Activated CD4-positive, alpha-beta memory T cell treated with anti-CD3 and anti-CD28 coated beads for 36 hours (primary cell): Measurements from ENCODE around the gene EHD4. TPM values are rescaled to one million over a fixed set of nuclear protein-coding genes. Genes with fewer than 3 reads are reported as not detected.

Source experiments
- CTCF ChIA-PET: fragments of 350-600 bp; sonication (Branson Sonifier 250); formaldehyde crosslinking; loops from one replicate; lab custom pipeline; 2021; ENCODE audit warnings: antibody characterized with exemption, inconsistent platforms; lab: Charles Lee
- POLR2A ChIA-PET: fragments of 350-600 bp; sonication (Branson Sonifier 250); formaldehyde crosslinking; loops from one replicate; lab custom pipeline; 2021; ENCODE audit warnings: antibody characterized with exemption; lab: Charles Lee
- DNase-seq: peaks from one replicate; pipeline ENCODE4 v3.0.0-alpha.2; 2020
- H3K27ac Mint-ChIP-seq: one replicate; pipeline ENCODE4 v1.8.0; 2021; ENCODE audit warnings: mixed read lengths
- H3K27me3 Mint-ChIP-seq: one replicate; pipeline ENCODE4 v1.8.0; 2021; ENCODE audit warnings: mixed read lengths
- H3K36me3 Mint-ChIP-seq: one replicate; pipeline ENCODE4 v1.8.0; 2021; ENCODE audit warnings: mixed read lengths
- H3K4me1 Mint-ChIP-seq: one replicate; pipeline ENCODE4 v1.8.0; 2021; ENCODE audit warnings: low read depth, mixed read lengths
- H3K4me3 Mint-ChIP-seq: one replicate; pipeline ENCODE4 v1.8.0; 2021; ENCODE audit warnings: mild to moderate bottlenecking, mixed read lengths
- H3K9me3 Mint-ChIP-seq: one replicate; pipeline ENCODE4 v1.8.0; 2021; ENCODE audit warnings: mixed read lengths
- intact Hi-C: fragments of 100-400 bp; cut with micrococcal nuclease; formaldehyde crosslinking; loops from one replicate; pipeline ENCODE4 v1.15.1; 2023
- total RNA-seq, 2 experiments: library from RNA; stranded (reverse); gene quantifications; one replicate each; pipeline ENCODE4 v1.2.3, GENCODE V29; 2021

The EHD4 gene
- total RNA-seq = 10 to 100 TPM; 43.6 to 45.0 TPM

DNA sequence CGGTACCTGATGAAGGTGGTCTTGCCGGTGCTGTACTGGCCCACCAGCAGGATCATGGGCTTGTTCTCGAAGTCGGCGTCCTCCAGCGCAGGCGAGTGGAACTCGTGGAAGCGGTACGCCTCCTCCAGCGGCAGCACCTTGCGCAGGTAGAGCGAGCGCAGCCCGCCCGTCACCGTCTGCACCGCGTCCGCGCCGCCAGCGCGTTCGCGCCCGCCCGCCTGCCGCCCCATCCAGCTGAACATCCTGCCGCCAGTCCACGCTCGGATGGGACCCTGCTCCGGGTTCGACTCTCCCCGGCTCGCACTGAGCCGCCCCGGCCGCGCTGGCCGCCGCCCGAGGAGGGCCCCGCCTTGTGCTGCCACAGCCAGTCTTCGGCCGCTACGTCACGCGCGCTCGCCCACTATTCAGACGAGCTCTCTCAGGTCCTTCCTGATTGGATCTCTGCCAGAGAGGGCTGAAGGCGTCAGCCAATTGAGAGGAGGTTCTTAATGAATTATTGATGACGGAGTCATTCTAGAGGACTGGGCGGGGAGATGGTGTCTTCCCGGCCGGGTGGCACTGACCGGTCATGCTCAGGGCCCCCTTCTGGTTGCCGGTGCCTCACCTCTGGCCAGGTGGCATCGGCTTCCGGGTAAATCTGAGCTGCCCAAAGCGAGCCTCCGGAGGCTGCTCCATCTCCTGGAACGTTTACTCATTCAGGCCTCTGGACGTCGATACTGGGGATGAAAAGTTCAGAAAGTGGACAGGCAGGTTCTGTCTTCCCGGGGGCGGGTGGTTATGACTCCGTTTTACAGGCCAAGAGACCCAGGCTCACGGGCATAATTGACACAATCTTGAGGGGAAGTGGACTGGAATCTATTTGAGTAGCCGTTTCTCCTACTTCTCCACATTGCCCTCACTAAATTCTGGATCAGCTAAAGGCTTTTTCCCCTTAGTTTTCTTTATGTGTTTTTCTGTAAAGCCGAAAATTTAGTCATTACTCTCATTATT, at the start of gene EHD4:
Gene EHD4, minus strand, starts transcription at position 305 of the 990 bp plus-strand sequence. Its CDS starts 63 bp downstream, at position 242.
- H3K9me3 Mint-ChIP-seq = no peaks in the 10 kb centered on the region
- H3K4me1 Mint-ChIP-seq = peaks cover 53% of the 10 kb centered on the region
- peaks cover 23% of the 10 kb centered on the region for H3K36me3 Mint-ChIP-seq
- ChIA-PET POLR2A (interaction anchor here (0.8 to 5.7 kb wide), 11 partner anchors 9 to 198 kb away, joined by 3 to 131 read pairs (median 5); partner anchors contain the start of genes JMJD7 and MAPKBP1), CTCF (interaction anchor here (1.0 to 5.8 kb wide), 9 partner anchors 11 to 199 kb away, joined by 3 to 38 read pairs (median 3); partner anchors contain the start of gene MAPKBP1)
- H3K4me3 Mint-ChIP-seq = peak within 1 kb of the TSS; percentile 90
- intact Hi-C loops = loop anchor here (2.0 to 5.0 kb wide), 4 partner anchors 135 to 855 kb away; partner anchors contain the start of genes INO80, ITPKA and RPAP1
- peak within 1 kb of the TSS; percentile 97 for H3K27ac Mint-ChIP-seq
- H3K27me3 Mint-ChIP-seq = peaks cover 7% of the 10 kb centered on the region
- DNase-seq = peak; percentile 98

DNA sequence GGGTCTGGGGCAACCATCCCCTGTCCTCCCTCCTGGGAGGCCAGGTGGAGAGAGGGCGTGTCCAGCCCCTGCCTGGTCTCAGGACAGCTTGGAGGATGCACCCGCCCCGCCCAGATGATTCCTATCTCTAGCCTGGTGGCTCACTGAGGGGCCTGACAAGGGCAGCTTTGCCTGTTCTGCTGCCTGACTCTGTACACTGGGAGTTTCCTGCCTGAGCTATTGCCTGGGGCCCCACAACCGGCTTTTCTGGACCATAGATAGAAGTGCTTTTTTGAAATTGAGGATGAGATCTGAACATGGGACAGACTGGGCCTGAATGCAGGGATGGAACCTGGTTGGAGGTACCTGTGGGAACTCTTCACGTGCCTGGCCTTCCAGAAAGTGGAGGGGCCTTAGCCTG, 49.2 kb upstream of the EHD4 start:
- peaks cover 1% of the 10 kb centered on the region for H3K27me3 Mint-ChIP-seq
- H3K36me3 Mint-ChIP-seq = no peaks in the 10 kb centered on the region
- no peak for DNase-seq
- intact Hi-C loops = no loop called here
- no peaks in the 10 kb centered on the region for H3K9me3 Mint-ChIP-seq
- ChIA-PET CTCF (no interaction called here), POLR2A (no interaction called here)
- H3K27ac Mint-ChIP-seq = no peak overlapping the region
- no peaks in the 10 kb centered on the region for H3K4me1 Mint-ChIP-seq
- H3K4me3 Mint-ChIP-seq = no peak overlapping the region

DNA sequence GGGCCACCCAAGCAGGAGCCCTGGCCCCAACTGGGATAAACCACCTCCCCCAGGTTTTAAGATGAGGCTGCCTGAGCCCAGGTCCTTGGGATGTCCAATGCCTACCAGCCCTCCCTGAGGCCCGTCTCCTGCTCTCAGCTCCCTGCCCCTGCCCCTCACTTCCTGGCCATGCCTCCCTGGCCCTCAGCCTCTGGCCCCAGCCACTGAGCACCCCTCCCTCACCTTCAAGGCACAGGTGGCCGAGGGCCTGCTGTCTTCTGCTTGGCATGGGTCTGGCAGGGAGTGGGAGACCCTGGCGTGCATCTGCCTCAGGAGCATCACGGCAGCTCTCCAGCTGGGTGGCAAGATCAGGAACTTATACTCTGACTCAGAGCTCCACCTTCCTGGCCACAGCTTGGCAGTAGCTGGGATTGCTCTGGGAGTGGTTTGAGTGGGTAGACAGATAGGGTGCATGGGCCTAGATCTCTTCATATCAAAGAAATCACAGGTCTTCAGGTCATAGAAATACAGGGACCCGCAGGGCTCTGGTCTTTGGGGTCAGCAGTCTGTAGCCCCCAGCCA, 48.4 kb upstream of the EHD4 start, which contains the start of gene PLA2G4E:
Gene PLA2G4E, minus strand, starts transcription at position 330 of the 561 bp plus-strand sequence. Its CDS starts 12 bp downstream, at position 318.
- Mint-ChIP-seq H3K9me3 (no peaks in the 10 kb centered on the region), H3K36me3 (no peaks in the 10 kb centered on the region), H3K4me1 (no peaks in the 10 kb centered on the region), H3K27ac (no peak within 1 kb of the TSS), H3K4me3 (no peak within 1 kb of the TSS), H3K27me3 (peaks cover 1% of the 10 kb centered on the region)
- POLR2A ChIA-PET = no interaction called here
- CTCF ChIA-PET = interaction anchor here (1.5 kb wide), 1 partner anchor 118 kb away, joined by 4 read pairs; no protein-coding TSS in a partner anchor
- no peak for DNase-seq
- intact Hi-C loops = no loop called here

DNA sequence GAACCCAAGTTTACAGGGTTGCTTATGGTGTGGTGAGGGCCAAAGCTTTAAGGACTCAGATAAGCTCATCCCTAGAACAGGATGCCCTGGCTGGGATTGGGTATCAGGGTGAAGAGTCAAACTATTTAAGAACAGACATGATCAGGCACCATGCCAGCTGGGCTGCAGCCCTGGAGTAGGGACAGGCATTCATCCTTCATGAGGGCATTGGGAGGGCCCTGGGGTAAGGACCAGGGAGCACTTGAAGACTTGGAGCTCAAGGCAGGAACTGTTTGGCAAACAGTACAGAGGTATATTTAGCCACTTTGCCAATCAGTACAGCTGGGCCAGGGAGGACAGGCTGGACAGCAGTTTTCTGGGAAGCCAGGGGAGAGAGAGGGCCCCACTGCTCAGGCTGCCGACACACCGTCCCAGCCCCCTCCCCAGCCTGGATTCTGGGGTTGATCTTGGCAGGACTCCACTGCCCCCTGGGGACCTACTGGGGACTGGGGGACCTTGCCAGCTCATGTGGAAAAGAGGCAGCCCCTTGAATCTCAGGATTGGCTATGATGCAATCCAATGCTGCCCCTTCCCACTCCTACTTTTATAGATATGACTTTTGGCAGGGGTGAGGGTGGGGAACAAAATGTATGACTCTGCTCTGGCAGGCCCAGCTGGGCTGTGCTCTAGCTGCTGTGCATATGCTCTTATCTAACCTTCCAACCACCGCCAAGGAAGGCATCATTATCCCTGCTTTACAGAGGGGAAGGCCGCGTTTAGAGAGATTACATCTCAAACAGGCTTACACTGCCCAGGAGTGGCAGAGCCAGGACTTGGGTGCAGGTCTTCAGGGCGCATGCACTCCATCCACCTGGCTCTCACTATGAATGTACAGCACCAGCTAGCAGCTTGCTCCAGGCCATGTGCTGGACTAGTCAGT, 46.2 kb upstream of the EHD4 start:
- POLR2A ChIA-PET = no interaction called here
- H3K27me3 Mint-ChIP-seq = peaks cover 1% of the 10 kb centered on the region
- CTCF ChIA-PET = no interaction called here
- no peak overlapping the region for H3K27ac Mint-ChIP-seq
- intact Hi-C loops = no loop called here
- H3K4me1 Mint-ChIP-seq = no peaks in the 10 kb centered on the region
- no peak for DNase-seq
- H3K36me3 Mint-ChIP-seq = no peaks in the 10 kb centered on the region
- no peak overlapping the region for H3K4me3 Mint-ChIP-seq
- H3K9me3 Mint-ChIP-seq = no peaks in the 10 kb centered on the region

DNA sequence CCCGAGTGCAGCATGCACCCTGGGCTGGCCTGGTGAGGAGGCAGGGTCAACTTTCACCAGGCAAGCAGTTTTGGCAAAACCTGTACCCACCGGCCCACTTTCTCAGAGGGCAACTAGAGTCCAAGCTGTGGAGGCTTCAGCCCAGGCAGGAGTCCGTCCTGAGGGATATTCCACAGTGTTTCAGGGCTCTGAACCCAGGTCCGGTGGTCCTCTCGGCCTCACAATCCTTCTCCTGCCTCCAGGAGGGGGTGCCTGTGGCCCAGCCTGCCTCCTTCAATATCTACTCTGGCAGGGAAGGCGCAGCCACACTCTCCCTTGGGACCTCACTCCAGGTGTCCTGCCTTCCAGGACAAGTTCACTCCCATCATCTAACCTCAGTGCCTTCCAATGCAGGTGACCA, 44.6 kb upstream of the EHD4 start:
- Mint-ChIP-seq H3K27me3 (peaks cover 1% of the 10 kb centered on the region), H3K36me3 (no peaks in the 10 kb centered on the region), H3K9me3 (no peaks in the 10 kb centered on the region), H3K4me1 (no peaks in the 10 kb centered on the region), H3K27ac (no peak overlapping the region), H3K4me3 (no peak overlapping the region)
- POLR2A ChIA-PET = no interaction called here
- CTCF ChIA-PET = no interaction called here
- intact Hi-C loops = no loop called here
- DNase-seq = no peak

DNA sequence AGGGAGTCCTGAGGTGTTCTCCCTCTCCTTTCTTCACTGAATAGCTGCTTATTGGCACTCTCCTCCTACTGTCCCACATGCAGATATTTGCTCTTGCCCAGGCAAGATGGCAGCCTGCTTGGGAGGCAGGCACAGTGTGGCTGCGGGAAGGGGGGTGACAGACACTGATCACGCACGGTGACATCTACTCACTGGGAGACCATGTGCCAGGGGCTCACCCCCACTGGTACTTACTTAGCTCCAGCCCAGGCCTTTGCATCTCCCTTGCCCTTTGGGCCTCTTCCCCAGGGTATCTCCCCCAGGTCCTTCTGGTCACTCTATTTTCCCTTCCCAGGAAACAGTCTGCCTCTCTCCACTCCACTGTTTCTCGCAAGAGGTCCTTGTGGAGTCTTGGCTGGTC, 42.0 kb upstream of the EHD4 start:
- intact Hi-C loops = no loop called here
- Mint-ChIP-seq H3K36me3 (no peaks in the 10 kb centered on the region), H3K27me3 (peaks cover 1% of the 10 kb centered on the region), H3K4me1 (peaks cover 19% of the 10 kb centered on the region), H3K27ac (no peak overlapping the region), H3K9me3 (no peaks in the 10 kb centered on the region), H3K4me3 (no peak overlapping the region)
- ChIA-PET POLR2A (no interaction called here), CTCF (no interaction called here)
- no peak for DNase-seq

DNA sequence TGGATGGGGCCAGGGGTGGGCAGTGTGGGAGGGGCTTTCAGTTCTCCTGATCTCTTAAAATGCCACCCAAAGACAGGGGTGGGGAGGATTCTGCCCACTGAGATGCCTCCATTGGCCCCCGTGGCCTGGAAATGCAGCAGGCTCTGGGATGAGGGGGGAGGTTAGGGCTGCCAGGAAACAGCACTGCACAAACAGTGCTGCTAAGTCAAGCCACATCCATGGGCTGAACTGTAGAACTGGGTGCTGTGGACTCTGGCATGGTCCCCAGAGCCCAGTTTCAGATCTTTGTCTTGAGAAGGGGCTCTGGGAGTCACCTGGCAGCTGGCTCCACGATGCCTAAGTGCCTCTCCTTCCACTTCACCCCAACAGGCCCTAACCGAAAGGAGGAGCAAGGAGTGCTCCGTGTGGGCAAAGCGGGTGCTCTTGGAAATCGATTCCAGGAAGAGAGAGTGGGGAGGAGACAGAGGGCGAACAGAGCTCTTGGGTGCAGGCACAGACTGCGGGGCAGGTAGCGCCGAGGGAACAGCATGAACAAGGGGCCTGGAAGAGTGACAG, 40.6 kb upstream of the EHD4 start:
- Mint-ChIP-seq H3K4me1 (peaks cover 24% of the 10 kb centered on the region), H3K27me3 (peaks cover 1% of the 10 kb centered on the region), H3K36me3 (no peaks in the 10 kb centered on the region), H3K27ac (no peak overlapping the region), H3K4me3 (no peak overlapping the region), H3K9me3 (no peaks in the 10 kb centered on the region)
- CTCF ChIA-PET = no interaction called here
- no peak for DNase-seq
- POLR2A ChIA-PET = no interaction called here
- intact Hi-C loops = no loop called here

DNA sequence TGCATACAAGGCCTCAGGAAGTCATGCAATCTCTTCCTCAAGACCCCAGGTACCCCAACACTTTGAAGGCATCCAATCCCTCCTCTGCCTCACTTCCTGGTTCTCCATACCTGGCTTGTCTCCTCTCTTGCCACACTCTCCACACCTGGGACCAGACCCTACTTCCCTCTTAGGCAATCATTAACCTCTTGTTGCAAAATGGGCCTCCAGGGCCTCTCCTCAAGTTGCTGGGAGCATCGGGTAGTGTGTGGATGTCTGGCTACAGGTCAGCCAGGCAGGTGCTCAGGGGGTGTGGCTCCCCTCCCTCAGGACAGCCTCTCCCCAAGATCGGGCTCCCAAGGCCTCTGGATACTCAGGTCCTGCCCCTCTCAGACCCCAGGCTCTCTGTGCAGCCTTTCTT, 39.9 kb upstream of the EHD4 start:
- Mint-ChIP-seq H3K4me3 (no peak overlapping the region), H3K4me1 (peaks cover 27% of the 10 kb centered on the region), H3K27ac (no peak overlapping the region), H3K36me3 (no peaks in the 10 kb centered on the region), H3K9me3 (no peaks in the 10 kb centered on the region), H3K27me3 (peaks cover 1% of the 10 kb centered on the region)
- CTCF ChIA-PET = no interaction called here
- no peak for DNase-seq
- POLR2A ChIA-PET = interaction anchor here (1.7 kb wide), 1 partner anchor 40 kb away, joined by 4 read pairs; the partner anchor contains the start of gene EHD4
- intact Hi-C loops = no loop called here

DNA sequence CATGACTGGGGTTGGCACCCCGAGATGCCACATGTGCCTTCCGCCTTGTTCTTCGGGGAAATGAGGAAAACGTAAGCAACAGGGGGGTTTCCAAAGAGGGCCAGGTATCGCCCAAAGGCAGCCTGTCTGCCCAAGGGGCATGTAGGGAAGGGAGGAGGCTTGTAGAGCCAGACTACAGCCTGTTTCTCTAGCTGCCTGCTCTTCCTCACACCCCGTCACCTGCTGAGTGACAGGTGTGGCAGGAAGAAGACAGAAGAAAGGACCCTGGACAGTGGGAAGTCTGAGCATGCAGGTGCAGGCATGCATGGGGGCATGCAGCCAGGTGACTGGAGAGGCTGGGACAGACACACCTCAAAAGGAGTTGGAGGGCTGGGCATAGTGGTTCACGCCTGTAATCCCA, 38.7 kb upstream of the EHD4 start:
- Mint-ChIP-seq H3K27ac (peak overlapping the region; percentile 71), H3K27me3 (no peaks in the 10 kb centered on the region), H3K36me3 (no peaks in the 10 kb centered on the region), H3K9me3 (no peaks in the 10 kb centered on the region), H3K4me1 (peaks cover 27% of the 10 kb centered on the region), H3K4me3 (no peak overlapping the region)
- intact Hi-C loops = no loop called here
- DNase-seq = no peak
- ChIA-PET POLR2A (interaction anchor here (1.7 kb wide), 1 partner anchor 38 kb away, joined by 4 read pairs; the partner anchor contains the start of gene EHD4), CTCF (no interaction called here)

DNA sequence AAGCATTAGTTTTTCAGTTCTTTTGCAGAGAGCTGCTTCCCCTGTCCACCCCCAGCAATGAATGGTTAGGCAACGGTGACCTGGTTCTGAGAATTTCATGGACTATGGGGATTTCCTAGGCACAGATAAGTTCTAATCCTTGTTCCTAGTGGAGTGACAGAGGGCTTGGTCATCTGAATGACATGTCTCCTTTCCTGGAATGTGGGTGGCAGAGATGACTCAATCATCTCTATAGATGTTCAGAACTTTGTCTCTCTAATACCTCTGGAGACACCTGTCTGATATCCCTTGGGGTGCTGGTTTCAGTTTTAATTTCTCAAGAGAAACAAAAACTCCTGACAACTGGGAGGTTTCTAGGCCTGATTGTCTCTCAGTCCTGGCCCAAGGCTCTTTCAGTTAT, 38.1 kb upstream of the EHD4 start:
- H3K4me3 Mint-ChIP-seq = no peak overlapping the region
- no peaks in the 10 kb centered on the region for H3K9me3 Mint-ChIP-seq
- peaks cover 27% of the 10 kb centered on the region for H3K4me1 Mint-ChIP-seq
- ChIA-PET POLR2A (interaction anchor here (1.7 kb wide), 1 partner anchor 38 kb away, joined by 4 read pairs; the partner anchor contains the start of gene EHD4), CTCF (interaction anchor here (0.6 to 2.1 kb wide), 2 partner anchors 20 to 358 kb away, joined by 3 to 8 read pairs; no protein-coding TSS in a partner anchor)
- no peaks in the 10 kb centered on the region for H3K27me3 Mint-ChIP-seq
- no peaks in the 10 kb centered on the region for H3K36me3 Mint-ChIP-seq
- intact Hi-C loops = loop anchor here (1.0 kb wide), 1 partner anchor 74 kb away; no protein-coding TSS in a partner anchor
- peak; percentile 44 for DNase-seq
- peak overlapping the region; percentile 71 for H3K27ac Mint-ChIP-seq

DNA sequence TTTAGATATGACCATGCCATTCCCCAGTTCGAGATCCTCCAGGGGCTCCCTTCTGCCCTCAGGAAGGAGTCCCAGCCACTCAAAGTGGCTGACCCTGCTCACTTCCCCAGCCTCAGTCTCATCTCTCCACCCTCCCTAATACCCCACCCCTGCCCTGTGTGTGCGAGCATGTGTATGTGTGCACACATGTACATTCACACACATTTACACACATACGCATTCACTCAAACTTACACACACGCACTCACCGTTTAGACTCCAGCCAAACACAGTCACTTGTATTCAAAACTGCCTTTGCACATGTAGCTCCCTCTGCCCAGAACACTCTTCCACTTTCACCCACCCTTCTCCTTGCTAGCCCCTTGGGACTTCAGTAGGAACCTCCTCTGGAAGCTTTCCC, 37.1 kb upstream of the EHD4 start:
- ChIA-PET CTCF (interaction anchor here (2.1 kb wide), 1 partner anchor 19 kb away, joined by 8 read pairs; no protein-coding TSS in a partner anchor), POLR2A (no interaction called here)
- intact Hi-C loops = no loop called here
- H3K9me3 Mint-ChIP-seq = no peaks in the 10 kb centered on the region
- no peak overlapping the region for H3K4me3 Mint-ChIP-seq
- DNase-seq = no peak
- H3K27me3 Mint-ChIP-seq = no peaks in the 10 kb centered on the region
- H3K27ac Mint-ChIP-seq = no peak overlapping the region
- peaks cover 27% of the 10 kb centered on the region for H3K4me1 Mint-ChIP-seq
- H3K36me3 Mint-ChIP-seq = no peaks in the 10 kb centered on the region
